CD14-positive monocyte (primary cell): ENCODE data around the gene MED13L. TPM values are rescaled to one million over a fixed set of nuclear protein-coding genes. Genes with fewer than 3 reads are reported as not detected.

Source experiments
- DNase-seq, 3 donors: peaks; one replicate each; pipeline ENCODE4 v3.0.0-alpha.2; 2011 to 2022
- H2AFZ ChIP-seq: 2 replicates; pipeline ENCODE4 v1.6.0; 2012; ENCODE audit warnings: mild to moderate bottlenecking, low read depth, low read length, inconsistent platforms; ENCODE audit not compliant: insufficient read depth, poor library complexity, severe bottlenecking
- H3K27ac ChIP-seq, 2 donors: 1 replicate in 1 of 2; 2 replicates in 1 of 2; pipeline ENCODE4 v1.5.1; 2012 to 2013; ENCODE audit warnings: low read length in 2 of 2, control low read depth in 1 of 2, inconsistent platforms in 1 of 2, low read depth in 1 of 2, mild to moderate bottlenecking in 1 of 2
- H3K27me3 ChIP-seq, 2 donors: one replicate each; pipeline versions ENCODE4 v1.6.0 to v1.6.1; 2011 to 2013; ENCODE audit warnings: low read length in 2 of 2; ENCODE audit not compliant: control insufficient read depth in 2 of 2, insufficient read depth in 2 of 2
- H3K36me3 ChIP-seq, 2 donors: replicated peaks in 1 of 2; 1 replicate in 1 of 2; 2 replicates in 1 of 2; pipeline versions ENCODE4 v1.5.1 to v1.6.1; 2012 to 2013; ENCODE audit warnings: low read length in 2 of 2, control low read depth in 1 of 2, inconsistent platforms in 1 of 2, mild to moderate bottlenecking in 1 of 2; ENCODE audit not compliant: insufficient read depth in 2 of 2, control insufficient read depth in 1 of 2
- H3K4me1 ChIP-seq, 2 donors: 1 replicate in 1 of 2; 2 replicates in 1 of 2; pipeline versions ENCODE4 v1.5.1 to v1.6.1; 2012 to 2013; ENCODE audit warnings: low read length in 2 of 2, control low read depth in 1 of 2, inconsistent platforms in 1 of 2, mild to moderate bottlenecking in 1 of 2, moderate library complexity in 1 of 2; ENCODE audit not compliant: insufficient read depth in 2 of 2, control insufficient read depth in 1 of 2
- H3K4me2 ChIP-seq: replicated peaks from 2 replicates; pipeline ENCODE3; 2012; ENCODE audit warnings: low read length, moderate library complexity, mild to moderate bottlenecking; ENCODE audit not compliant: poor library complexity, severe bottlenecking; ENCODE audit errors: extremely low read depth
- H3K4me3 ChIP-seq, 3 experiments: fragments of 200-600 bp in 1 of 3; sonication (generic) in 1 of 3; replicated peaks in 1 of 3; 1 replicate in 2 of 3; 2 replicates in 1 of 3; pipeline ENCODE4 v1.5.1; 2011 to 2013; ENCODE audit warnings: low read length in 3 of 3, mild to moderate bottlenecking in 3 of 3, control low read depth in 2 of 3, low read depth in 2 of 3, inconsistent platforms in 1 of 3, moderate library complexity in 1 of 3
- H3K79me2 ChIP-seq: 2 replicates; pipeline ENCODE4 v1.6.0; 2012; ENCODE audit warnings: mild to moderate bottlenecking, control low read depth, inconsistent platforms, low read length, moderate library complexity; ENCODE audit not compliant: insufficient read depth
- H3K9ac ChIP-seq: 2 replicates; pipeline ENCODE4 v1.6.0; 2017; ENCODE audit warnings: low read length, mild to moderate bottlenecking; ENCODE audit not compliant: insufficient read depth, poor library complexity, severe bottlenecking
- H3K9me3 ChIP-seq, 2 donors: replicated peaks in 1 of 2; 1 replicate in 1 of 2; 2 replicates in 1 of 2; pipeline versions ENCODE4 v1.5.1 to v1.6.1; 2012 to 2013; ENCODE audit warnings: low read length in 2 of 2, control low read depth in 1 of 2; ENCODE audit not compliant: control insufficient read depth in 1 of 2, insufficient read depth in 1 of 2
- H4K20me1 ChIP-seq: 2 replicates; pipeline ENCODE4 v1.6.0; 2012; ENCODE audit warnings: mild to moderate bottlenecking, low read length, control low read depth, moderate library complexity; ENCODE audit not compliant: insufficient read depth
- H3K27ac Mint-ChIP-seq, 7 donors: one replicate each; pipeline ENCODE4 v1.8.0; 2020; ENCODE audit warnings: mild to moderate bottlenecking in 7 of 7, mixed read lengths in 7 of 7, moderate library complexity in 6 of 7, inconsistent platforms in 2 of 7
- H3K27me3 Mint-ChIP-seq, 3 donors: one replicate each; pipeline ENCODE4 v1.8.0; 2021 to 2022; ENCODE audit warnings: low read depth in 3 of 3, mild to moderate bottlenecking in 3 of 3, mixed read lengths in 3 of 3, moderate library complexity in 3 of 3, inconsistent platforms in 1 of 3
- H3K36me3 Mint-ChIP-seq, 2 donors: one replicate each; pipeline ENCODE4 v1.8.0; 2020; ENCODE audit warnings: mixed read lengths in 2 of 2, inconsistent platforms in 1 of 2, mild to moderate bottlenecking in 1 of 2
- H3K4me1 Mint-ChIP-seq: one replicate; pipeline ENCODE4 v1.8.0; 2020; ENCODE audit warnings: mild to moderate bottlenecking, mixed read lengths
- H3K4me3 Mint-ChIP-seq, 2 donors: one replicate each; pipeline ENCODE4 v1.8.0; 2020; ENCODE audit warnings: mild to moderate bottlenecking in 2 of 2, mixed read lengths in 2 of 2, moderate library complexity in 1 of 2
- H3K9me3 Mint-ChIP-seq, 7 donors: one replicate each; pipeline ENCODE4 v1.8.0; 2020 to 2022; ENCODE audit warnings: mixed read lengths in 7 of 7, mild to moderate bottlenecking in 6 of 7, moderate library complexity in 6 of 7, inconsistent platforms in 2 of 7
- WGBS: methylation state at CpG from one replicate; pipeline ENCODE4 v1.1.5; 2013; ENCODE audit warnings: missing lambda C conversion rate; ENCODE audit not compliant: insufficient coverage; 5-methylcytosine and 5-hydroxymethylcytosine counted together
- intact Hi-C, 2 donors: fragments of 100-400 bp; cut with micrococcal nuclease; formaldehyde crosslinking; loops; one replicate each; pipeline versions ENCODE4 v1.15.0 to v1.15.1; 2023
- polyA plus RNA-seq, 3 donors: library from polyadenylated mRNA; depleted of rRNA in 1 of 3; unstranded in 2 of 3; stranded (reverse) in 1 of 3; fragments of 300-500 nt in 2 of 3; fragments of >200 nt in 1 of 3; fragmentation: Illumina TruSeq in 2 of 3; gene quantifications; 1 replicate in 2 of 3; 2 replicates in 1 of 3; pipeline ENCODE4 v1.2.3, GENCODE V29; 2012 to 2021
- TF ChIP-seq, protein P1 (sequence below): fragments of 200-600 bp; IDR thresholded peaks from one replicate; pipeline ENCODE4 v1.8.0; 2022; ENCODE audit warnings: antibody characterized with exemption, mild to moderate bottlenecking

Gene MED13L
- polyA plus RNA-seq, 3 donors, result 4.4 to 42.0 (median 7.5) TPM

DNA sequence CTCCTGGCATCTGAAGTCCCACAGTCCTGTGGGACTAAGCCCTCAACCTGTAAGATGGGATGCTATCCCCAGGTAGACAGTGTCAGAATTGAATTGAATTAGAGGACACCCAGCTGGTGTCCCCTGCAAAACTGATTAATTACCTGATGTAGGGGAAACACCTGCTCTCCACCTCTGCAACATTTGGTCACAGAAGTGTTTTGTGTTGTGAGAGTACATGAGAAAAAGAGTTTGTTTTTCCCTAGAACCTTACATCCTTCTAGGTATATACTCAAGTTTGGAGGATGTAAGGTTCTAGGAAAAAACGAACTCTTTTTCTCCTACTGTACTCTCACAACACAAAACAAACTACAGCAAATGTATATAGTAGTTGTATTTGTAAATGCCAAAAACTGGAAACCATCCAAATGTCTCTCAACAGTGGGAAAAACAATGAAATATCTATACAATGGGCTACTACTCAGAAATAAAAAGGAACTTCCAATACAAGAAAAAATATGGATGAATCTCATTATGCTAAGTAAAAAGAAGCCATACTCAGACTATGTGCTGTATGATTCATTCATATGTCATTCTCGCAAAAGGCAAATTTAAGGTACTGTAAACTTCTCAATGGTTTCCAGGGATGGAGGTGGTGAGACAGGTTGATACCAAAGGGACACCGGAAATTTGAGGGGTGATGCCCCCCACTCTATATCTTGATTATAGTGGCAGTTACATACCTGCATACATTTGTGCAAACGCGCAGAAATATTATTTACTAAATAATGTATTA lies 160.7 kb downstream of the MED13L start:
- no CpG with 5 or more reads among the region's 5 CpGs for WGBS
- Mint-ChIP-seq H3K27me3 (no peaks in the 10 kb centered on the region), H3K9me3 (no peaks in the 10 kb centered on the region), H3K4me1 (peaks cover 23% of the 10 kb centered on the region), H3K4me3 (no peak overlapping the region), H3K36me3 (peaks cover 0 to 4% of the 10 kb centered on the region in 2 donors), H3K27ac (no peak overlapping the region)
- no peak overlapping the region for H3K4me2 ChIP-seq
- H2AFZ ChIP-seq, result no peak overlapping the region
- H3K4me3 ChIP-seq, result no peak overlapping the region
- H3K36me3 ChIP-seq, result no peaks in the 10 kb centered on the region
- intact Hi-C loops, result no loop called here
- peak overlapping the region in 1 of 2 donors; percentile 36 for H3K27ac ChIP-seq
- no peak for DNase-seq
- TF ChIP-seq, protein P1, sequence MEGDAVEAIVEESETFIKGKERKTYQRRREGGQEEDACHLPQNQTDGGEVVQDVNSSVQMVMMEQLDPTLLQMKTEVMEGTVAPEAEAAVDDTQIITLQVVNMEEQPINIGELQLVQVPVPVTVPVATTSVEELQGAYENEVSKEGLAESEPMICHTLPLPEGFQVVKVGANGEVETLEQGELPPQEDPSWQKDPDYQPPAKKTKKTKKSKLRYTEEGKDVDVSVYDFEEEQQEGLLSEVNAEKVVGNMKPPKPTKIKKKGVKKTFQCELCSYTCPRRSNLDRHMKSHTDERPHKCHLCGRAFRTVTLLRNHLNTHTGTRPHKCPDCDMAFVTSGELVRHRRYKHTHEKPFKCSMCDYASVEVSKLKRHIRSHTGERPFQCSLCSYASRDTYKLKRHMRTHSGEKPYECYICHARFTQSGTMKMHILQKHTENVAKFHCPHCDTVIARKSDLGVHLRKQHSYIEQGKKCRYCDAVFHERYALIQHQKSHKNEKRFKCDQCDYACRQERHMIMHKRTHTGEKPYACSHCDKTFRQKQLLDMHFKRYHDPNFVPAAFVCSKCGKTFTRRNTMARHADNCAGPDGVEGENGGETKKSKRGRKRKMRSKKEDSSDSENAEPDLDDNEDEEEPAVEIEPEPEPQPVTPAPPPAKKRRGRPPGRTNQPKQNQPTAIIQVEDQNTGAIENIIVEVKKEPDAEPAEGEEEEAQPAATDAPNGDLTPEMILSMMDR, result no peak
- H3K9ac ChIP-seq, result no peak overlapping the region
- H3K4me1 ChIP-seq, result peaks cover 5 to 7% of the 10 kb centered on the region in 2 donors
- no peaks in the 10 kb centered on the region for H3K9me3 ChIP-seq
- H4K20me1 ChIP-seq, result peaks cover 99% of the 10 kb centered on the region
- peaks cover 100% of the 10 kb centered on the region for H3K79me2 ChIP-seq
- H3K27me3 ChIP-seq, result no peaks in the 10 kb centered on the region

DNA sequence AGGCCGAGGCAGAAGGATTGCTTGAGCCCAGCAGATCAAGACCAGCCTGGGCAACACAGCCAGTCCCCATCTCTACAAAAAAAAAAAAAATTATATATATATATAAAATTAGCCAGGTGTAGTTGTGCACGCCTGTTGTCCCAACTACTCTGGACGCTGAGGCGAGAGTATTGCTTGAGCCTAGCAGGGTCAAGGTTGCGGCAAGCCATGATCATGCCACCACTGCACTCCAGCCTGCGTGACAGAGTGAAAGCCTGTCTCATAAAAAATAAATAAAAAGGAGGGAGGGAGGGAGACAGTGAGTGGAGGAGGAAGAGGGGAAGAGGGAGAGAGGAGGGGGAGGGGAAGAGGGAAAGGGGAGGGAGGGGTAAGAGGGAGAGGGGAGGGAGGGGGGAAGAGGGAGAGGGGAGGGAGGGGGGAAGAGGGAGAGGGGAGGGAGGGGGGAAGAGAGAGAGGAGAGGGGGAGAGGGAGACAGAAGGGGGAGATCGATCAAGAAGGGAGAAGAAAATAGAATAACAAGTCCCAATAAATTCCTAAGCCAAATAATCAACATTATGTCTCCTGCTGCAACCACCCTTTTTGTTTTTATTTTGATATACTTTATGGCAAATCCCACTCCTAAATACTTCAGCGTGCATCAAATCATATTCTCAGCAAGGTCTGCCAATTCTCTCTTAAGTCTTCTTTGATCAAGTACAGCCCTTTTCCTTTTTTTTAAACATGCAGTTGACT lies 163.9 kb downstream of the MED13L start:
- Mint-ChIP-seq H3K36me3 (peaks cover 12 to 22% of the 10 kb centered on the region in 2 donors), H3K27ac (peak overlapping the region in 4 of 7 donors; percentile 8 to 53 (median 34)), H3K27me3 (no peaks in the 10 kb centered on the region), H3K9me3 (no peaks in the 10 kb centered on the region), H3K4me3 (no peak overlapping the region), H3K4me1 (peaks cover 8% of the 10 kb centered on the region)
- DNase-seq, result no peak
- no peaks in the 10 kb centered on the region for H3K27me3 ChIP-seq
- no peaks in the 10 kb centered on the region for H3K4me1 ChIP-seq
- intact Hi-C loops, result no loop called here
- no peak overlapping the region for H3K9ac ChIP-seq
- peak overlapping the region in 1 of 2 donors; percentile 11 for H3K27ac ChIP-seq
- peaks cover 100% of the 10 kb centered on the region for H4K20me1 ChIP-seq
- no peak overlapping the region for H2AFZ ChIP-seq
- peaks cover 4 to 19% of the 10 kb centered on the region in 2 donors for H3K36me3 ChIP-seq
- TF ChIP-seq, protein P1, result no peak
- 100% methylated on average over 1 of the region's 8 CpGs for WGBS
- H3K4me3 ChIP-seq, result no peak overlapping the region
- peaks cover 100% of the 10 kb centered on the region for H3K79me2 ChIP-seq
- H3K9me3 ChIP-seq, result no peaks in the 10 kb centered on the region
- no peak overlapping the region for H3K4me2 ChIP-seq
